HEK293 (cell line): ENCODE data around the gene MKRN3.

ENCODE experiments used
- CTCF ChIA-PET: fragments of 350-600 bp; formaldehyde crosslinking; extraction: SDS; loops from one replicate; lab custom pipeline; 2021; ENCODE audit warnings: antibody characterized with exemption; lab: Yijun Ruan, JAX
- POLR2A ChIA-PET: fragments of 300-600 bp; formaldehyde crosslinking; extraction: SDS; loops from one replicate; lab custom pipeline; 2020; ENCODE audit warnings: antibody characterized with exemption, inconsistent platforms; lab: Yijun Ruan, JAX
- H3K27ac ChIP-seq: fragments of 200-500 bp; sonication (Bioruptor generic); 2 replicates; pipeline ENCODE4 v1.5.1; 2014; ENCODE audit warnings: low read depth, low read length, control low read depth, inconsistent platforms; ENCODE audit errors: extremely low read depth
- H3K36me3 ChIP-seq, 2 experiments: fragments of 200-500 bp in 1 of 2; sonication (Bioruptor generic) in 1 of 2; 1 replicate in 1 of 2; 2 replicates in 1 of 2; pipeline ENCODE4 v1.5.1; 2014 to 2017; ENCODE audit warnings: inconsistent platforms in 2 of 2, low read length in 2 of 2; ENCODE audit not compliant: control insufficient read depth in 2 of 2, insufficient read depth in 1 of 2
- H3K4me1 ChIP-seq: fragments of 200-500 bp; sonication (Bioruptor generic); 2 replicates; pipeline ENCODE4 v1.5.1; 2014; ENCODE audit warnings: mild to moderate bottlenecking, low read length, inconsistent platforms; ENCODE audit not compliant: control insufficient read depth, insufficient read depth
- H3K4me3 ChIP-seq: 2 replicates; pipeline ENCODE4 v1.5.1; 2011; ENCODE audit warnings: low read depth, mild to moderate bottlenecking, control low read depth, low read length, moderate library complexity
- H3K9me3 ChIP-seq: fragments of 200-500 bp; sonication (Bioruptor generic); 2 replicates; pipeline ENCODE4 v1.5.1; 2014; ENCODE audit warnings: low read depth, low read length, inconsistent platforms; ENCODE audit not compliant: control insufficient read depth, insufficient read depth
- BCL11B ChIP-seq: fragments of 450-650 bp; formaldehyde crosslinking; IDR thresholded peaks from 2 replicates; pipeline ENCODE4 v1.5.1; 2016; ENCODE audit warnings: low read depth, missing biosample characterization, missing genetic modification characterization
- SETDB1 ChIP-seq: IDR thresholded peaks from one replicate; pipeline ENCODE4 v1.6.1; 2017; ENCODE audit warnings: mild to moderate bottlenecking, low read length, moderate library complexity, mixed read lengths; ENCODE audit not compliant: insufficient read length
- TRIM28 ChIP-seq: IDR thresholded peaks from 2 replicates; pipeline ENCODE4 v1.6.1; 2011; ENCODE audit warnings: low read length, control low read depth, borderline replicate concordance
- ZBTB8A ChIP-seq: fragments of 450-650 bp; formaldehyde crosslinking; IDR thresholded peaks from 2 replicates; pipeline ENCODE4 v1.5.1; 2016; ENCODE audit warnings: missing biosample characterization, missing genetic modification characterization
- ZFHX2 ChIP-seq: fragments of 450-650 bp; formaldehyde crosslinking; conservative IDR thresholded peaks from 2 replicates; pipeline ENCODE4 v1.5.1; 2016; ENCODE audit warnings: missing biosample characterization, missing genetic modification characterization
- ZFP37 ChIP-seq: fragments of 450-650 bp; formaldehyde crosslinking; IDR thresholded peaks from 2 replicates; pipeline ENCODE4 v1.5.1; 2016; ENCODE audit warnings: missing biosample characterization, missing genetic modification characterization
- ZFP69B ChIP-seq: fragments of 450-650 bp; formaldehyde crosslinking; IDR thresholded peaks from 2 replicates; pipeline ENCODE4 v1.5.1; 2016; ENCODE audit warnings: missing biosample characterization, missing genetic modification characterization
- ZNF132 ChIP-seq: fragments of 450-650 bp; formaldehyde crosslinking; IDR thresholded peaks from 2 replicates; pipeline ENCODE4 v1.5.1; 2017; ENCODE audit warnings: missing biosample characterization, missing genetic modification characterization, borderline replicate concordance
- ZNF174 ChIP-seq: fragments of 450-650 bp; formaldehyde crosslinking; IDR thresholded peaks from 2 replicates; pipeline ENCODE4 v1.5.0; 2017; ENCODE audit warnings: missing biosample characterization, mild to moderate bottlenecking, missing genetic modification characterization
- ZNF202 ChIP-seq: fragments of 450-650 bp; formaldehyde crosslinking; IDR thresholded peaks from 2 replicates; pipeline ENCODE4 v1.5.1; 2016; ENCODE audit warnings: missing biosample characterization, missing genetic modification characterization, borderline replicate concordance
- ZNF211 ChIP-seq: fragments of 450-650 bp; formaldehyde crosslinking; IDR thresholded peaks from 2 replicates; pipeline ENCODE4 v1.5.1; 2016; ENCODE audit warnings: low read depth, missing biosample characterization, missing genetic modification characterization
- ZNF223 ChIP-seq: fragments of 450-650 bp; formaldehyde crosslinking; IDR thresholded peaks from 2 replicates; pipeline ENCODE4 v1.5.1; 2016; ENCODE audit warnings: missing biosample characterization, missing genetic modification characterization
- ZNF266 ChIP-seq: fragments of 450-650 bp; formaldehyde crosslinking; IDR thresholded peaks from 2 replicates; pipeline ENCODE4 v1.5.1; 2016; ENCODE audit warnings: missing biosample characterization, missing genetic modification characterization, low read depth
- ZNF416 ChIP-seq: fragments of 450-650 bp; formaldehyde crosslinking; IDR thresholded peaks from 2 replicates; pipeline ENCODE4 v1.5.1; 2016; ENCODE audit warnings: missing biosample characterization, missing genetic modification characterization
- ZNF585B ChIP-seq: fragments of 450-650 bp; formaldehyde crosslinking; IDR thresholded peaks from 2 replicates; pipeline ENCODE4 v1.5.1; 2016; ENCODE audit warnings: missing biosample characterization, missing genetic modification characterization
- ZNF654 ChIP-seq: fragments of 450-650 bp; formaldehyde crosslinking; IDR thresholded peaks from 2 replicates; pipeline ENCODE4 v1.5.1; 2016; ENCODE audit warnings: low read depth, missing biosample characterization, missing genetic modification characterization
- ZNF664 ChIP-seq: fragments of 450-650 bp; formaldehyde crosslinking; IDR thresholded peaks from 2 replicates; pipeline ENCODE4 v1.5.1; 2016; ENCODE audit warnings: missing biosample characterization, missing genetic modification characterization
- ZNF768 ChIP-seq: fragments of 450-650 bp; formaldehyde crosslinking; IDR thresholded peaks from 2 replicates; pipeline ENCODE4 v1.5.1; 2018; ENCODE audit warnings: missing biosample characterization, mild to moderate bottlenecking, missing genetic modification characterization
- ZXDB ChIP-seq: fragments of 450-650 bp; formaldehyde crosslinking; IDR thresholded peaks from 2 replicates; pipeline ENCODE4 v1.5.1; 2016; ENCODE audit warnings: missing biosample characterization, missing genetic modification characterization
- TF ChIP-seq, protein P1 (sequence below): fragments of 450-650 bp; formaldehyde crosslinking; IDR thresholded peaks from 2 replicates; pipeline ENCODE4 v1.5.1; 2016; ENCODE audit warnings: missing biosample characterization, missing genetic modification characterization
- TF ChIP-seq, protein P2 (sequence below): fragments of 450-650 bp; formaldehyde crosslinking; IDR thresholded peaks from 2 replicates; pipeline ENCODE4 v1.5.1; 2016; ENCODE audit warnings: missing biosample characterization, missing genetic modification characterization
- TF ChIP-seq, protein P3 (sequence below): fragments of 450-650 bp; formaldehyde crosslinking; IDR thresholded peaks from 2 replicates; pipeline ENCODE4 v1.5.1; 2016; ENCODE audit warnings: missing biosample characterization, missing genetic modification characterization
- TF ChIP-seq, protein P4 (sequence below): fragments of 450-650 bp; formaldehyde crosslinking; IDR thresholded peaks from 2 replicates; pipeline ENCODE4 v1.5.1; 2016; ENCODE audit warnings: missing biosample characterization, missing genetic modification characterization

Gene MKRN3

DNA sequence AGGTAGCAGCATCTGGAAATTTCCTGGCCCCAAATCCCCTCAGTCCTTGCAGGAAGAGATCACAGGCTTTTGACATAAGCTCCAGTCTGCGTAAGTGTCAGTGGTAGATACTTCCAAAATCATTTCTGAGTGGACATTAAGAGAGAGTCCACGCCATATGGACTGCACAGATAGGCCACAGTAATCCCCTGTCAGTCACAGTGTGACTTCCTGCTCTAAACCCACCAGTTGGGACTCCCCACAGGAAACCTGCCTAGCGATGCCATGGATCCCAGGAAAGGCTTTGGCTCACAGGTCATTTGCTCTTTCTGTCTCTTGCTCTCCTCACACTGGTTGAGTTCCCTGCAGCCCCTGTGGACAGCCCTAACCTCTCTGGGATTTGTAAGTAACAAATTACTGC lies 28.8 kb upstream of the MKRN3 start:
- no peak overlapping the region for H3K27ac ChIP-seq
- no peaks in the 10 kb centered on the region for H3K4me1 ChIP-seq
- POLR2A ChIA-PET, result no interaction called here
- H3K9me3 ChIP-seq, result no peaks in the 10 kb centered on the region
- H3K4me3 ChIP-seq, result no peak overlapping the region
- CTCF ChIA-PET, result interaction anchor here (0.7 kb wide), 1 partner anchor 342 kb away, joined by 3 read pairs; no protein-coding TSS in a partner anchor
- no peaks in the 10 kb centered on the region for H3K36me3 ChIP-seq
- TF ChIP-seq, protein P1, sequence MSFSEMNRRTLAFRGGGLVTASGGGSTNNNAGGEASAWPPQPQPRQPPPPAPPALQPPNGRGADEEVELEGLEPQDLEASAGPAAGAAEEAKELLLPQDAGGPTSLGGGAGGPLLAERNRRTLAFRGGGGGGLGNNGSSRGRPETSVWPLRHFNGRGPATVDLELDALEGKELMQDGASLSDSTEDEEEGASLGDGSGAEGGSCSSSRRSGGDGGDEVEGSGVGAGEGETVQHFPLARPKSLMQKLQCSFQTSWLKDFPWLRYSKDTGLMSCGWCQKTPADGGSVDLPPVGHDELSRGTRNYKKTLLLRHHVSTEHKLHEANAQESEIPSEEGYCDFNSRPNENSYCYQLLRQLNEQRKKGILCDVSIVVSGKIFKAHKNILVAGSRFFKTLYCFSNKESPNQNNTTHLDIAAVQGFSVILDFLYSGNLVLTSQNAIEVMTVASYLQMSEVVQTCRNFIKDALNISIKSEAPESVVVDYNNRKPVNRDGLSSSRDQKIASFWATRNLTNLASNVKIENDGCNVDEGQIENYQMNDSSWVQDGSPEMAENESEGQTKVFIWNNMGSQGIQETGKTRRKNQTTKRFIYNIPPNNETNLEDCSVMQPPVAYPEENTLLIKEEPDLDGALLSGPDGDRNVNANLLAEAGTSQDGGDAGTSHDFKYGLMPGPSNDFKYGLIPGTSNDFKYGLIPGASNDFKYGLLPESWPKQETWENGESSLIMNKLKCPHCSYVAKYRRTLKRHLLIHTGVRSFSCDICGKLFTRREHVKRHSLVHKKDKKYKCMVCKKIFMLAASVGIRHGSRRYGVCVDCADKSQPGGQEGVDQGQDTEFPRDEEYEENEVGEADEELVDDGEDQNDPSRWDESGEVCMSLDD (tag by site-specific recombination), result no peak
- TF ChIP-seq ZNF416 (tag by site-specific recombination) (no peak), ZNF223 (tag by site-specific recombination) (no peak), ZNF174 (tag by site-specific recombination) (no peak), ZXDB (tag by site-specific recombination) (no peak), ZNF211 (tag by site-specific recombination) (no peak), ZBTB8A (no peak), SETDB1 (no peak), BCL11B (tag by site-specific recombination) (no peak), ZNF664 (tag by site-specific recombination) (no peak), ZNF132 (tag by site-specific recombination) (no peak)
- TF ChIP-seq, protein P2, sequence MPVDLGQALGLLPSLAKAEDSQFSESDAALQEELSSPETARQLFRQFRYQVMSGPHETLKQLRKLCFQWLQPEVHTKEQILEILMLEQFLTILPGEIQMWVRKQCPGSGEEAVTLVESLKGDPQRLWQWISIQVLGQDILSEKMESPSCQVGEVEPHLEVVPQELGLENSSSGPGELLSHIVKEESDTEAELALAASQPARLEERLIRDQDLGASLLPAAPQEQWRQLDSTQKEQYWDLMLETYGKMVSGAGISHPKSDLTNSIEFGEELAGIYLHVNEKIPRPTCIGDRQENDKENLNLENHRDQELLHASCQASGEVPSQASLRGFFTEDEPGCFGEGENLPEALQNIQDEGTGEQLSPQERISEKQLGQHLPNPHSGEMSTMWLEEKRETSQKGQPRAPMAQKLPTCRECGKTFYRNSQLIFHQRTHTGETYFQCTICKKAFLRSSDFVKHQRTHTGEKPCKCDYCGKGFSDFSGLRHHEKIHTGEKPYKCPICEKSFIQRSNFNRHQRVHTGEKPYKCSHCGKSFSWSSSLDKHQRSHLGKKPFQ (tag by site-specific recombination), result no peak
- TF ChIP-seq, protein P3, sequence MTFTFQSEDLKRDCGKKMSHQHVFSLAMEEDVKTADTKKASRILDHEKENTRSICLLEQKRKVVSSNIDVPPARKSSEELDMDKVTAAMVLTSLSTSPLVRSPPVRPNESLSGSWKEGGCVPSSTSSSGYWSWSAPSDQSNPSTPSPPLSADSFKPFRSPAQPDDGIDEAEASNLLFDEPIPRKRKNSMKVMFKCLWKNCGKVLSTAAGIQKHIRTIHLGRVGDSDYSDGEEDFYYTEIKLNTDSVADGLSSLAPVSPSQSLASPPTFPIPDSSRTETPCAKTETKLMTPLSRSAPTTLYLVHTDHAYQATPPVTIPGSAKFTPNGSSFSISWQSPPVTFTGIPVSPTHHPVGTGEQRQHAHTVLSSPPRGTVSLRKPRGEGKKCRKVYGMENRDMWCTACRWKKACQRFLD (tag by site-specific recombination), result no peak

DNA sequence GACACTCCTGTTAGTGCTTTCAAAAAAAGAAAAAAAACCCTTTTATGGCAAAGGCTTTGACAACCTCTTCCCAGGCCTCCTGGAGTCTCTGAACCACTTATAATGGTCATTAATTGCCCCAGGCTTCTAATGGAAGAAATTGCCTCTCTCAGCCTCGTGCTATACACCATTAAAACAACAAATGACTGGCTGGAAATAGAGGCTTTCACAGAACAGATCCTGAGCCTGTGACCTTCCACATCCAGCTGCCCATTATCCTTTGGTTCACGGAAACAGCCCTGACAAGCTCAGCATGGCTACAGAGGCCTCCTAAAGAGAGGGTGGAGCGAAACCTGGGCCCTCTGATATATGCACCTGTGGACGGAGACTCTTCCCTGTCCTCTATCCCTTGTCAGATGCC lies 26.8 kb upstream of the MKRN3 start:
- TF ChIP-seq ZFHX2 (tag by site-specific recombination), result no peak
- no peak for TF ChIP-seq ZNF654 (tag by site-specific recombination)
- TF ChIP-seq ZNF768 (tag by site-specific recombination), result no peak
- TF ChIP-seq TRIM28, result no peak
- TF ChIP-seq ZFP69B (tag by site-specific recombination), result no peak
- H3K4me1 ChIP-seq, result no peaks in the 10 kb centered on the region
- CTCF ChIA-PET, result no interaction called here
- H3K4me3 ChIP-seq, result no peak overlapping the region
- no peaks in the 10 kb centered on the region for H3K9me3 ChIP-seq
- no peaks in the 10 kb centered on the region for H3K36me3 ChIP-seq
- H3K27ac ChIP-seq, result no peak overlapping the region
- POLR2A ChIA-PET, result no interaction called here

DNA sequence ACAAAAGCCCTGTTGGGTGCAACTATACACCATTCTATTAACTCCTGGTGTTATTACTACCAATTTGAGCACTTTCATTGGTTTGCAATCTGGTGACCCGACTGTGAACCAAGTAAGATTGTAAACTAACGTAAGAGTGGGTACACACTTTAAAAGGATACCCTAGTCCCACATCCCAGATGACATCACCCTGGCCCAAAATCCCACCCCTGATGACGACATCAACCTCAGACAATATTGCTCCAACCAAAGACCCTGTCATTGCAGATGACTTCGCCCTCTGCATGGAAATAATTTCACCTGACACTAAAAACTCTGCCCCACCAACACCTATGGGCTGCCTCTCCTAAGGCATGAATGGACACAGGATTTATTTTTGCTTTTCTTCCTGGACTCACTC lies 25.6 kb upstream of the MKRN3 start:
- H3K9me3 ChIP-seq, result no peaks in the 10 kb centered on the region
- H3K27ac ChIP-seq, result no peak overlapping the region
- ChIA-PET CTCF (no interaction called here), POLR2A (no interaction called here)
- no peak overlapping the region for H3K4me3 ChIP-seq
- H3K36me3 ChIP-seq, result no peaks in the 10 kb centered on the region
- H3K4me1 ChIP-seq, result no peaks in the 10 kb centered on the region
- TF ChIP-seq, protein P4, sequence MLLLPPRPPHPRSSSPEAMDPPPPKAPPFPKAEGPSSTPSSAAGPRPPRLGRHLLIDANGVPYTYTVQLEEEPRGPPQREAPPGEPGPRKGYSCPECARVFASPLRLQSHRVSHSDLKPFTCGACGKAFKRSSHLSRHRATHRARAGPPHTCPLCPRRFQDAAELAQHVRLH (tag by site-specific recombination), result no peak
- TF ChIP-seq ZNF585B (tag by site-specific recombination) (no peak), ZNF202 (tag by site-specific recombination) (no peak), ZNF266 (tag by site-specific recombination) (no peak), ZFP37 (tag by site-specific recombination) (no peak)
